Left ventricle myocardium inferior (tissue), 1 donor: ENCODE measurements around the gene ESYT2. TPM values are rescaled to one million over a fixed set of nuclear protein-coding genes. Genes with fewer than 3 reads are reported as not detected.
A peak's percentile ranks its signal among the peaks of the same experiment; 100 is the strongest.

Experiments used
- DNase-seq: peaks from one replicate; pipeline ENCODE4 v3.0.0-alpha.2; 2020
- H3K27ac ChIP-seq: fragments of 200-600 bp; replicated peaks from 2 replicates; pipeline ENCODE4 v1.8.0; 2021
- H3K27me3 ChIP-seq: fragments of 200-600 bp; 2 replicates; pipeline ENCODE4 v1.8.0; 2021; ENCODE audit warnings: low read depth
- H3K36me3 ChIP-seq: fragments of 200-600 bp; 2 replicates; pipeline ENCODE4 v1.8.0; 2021
- H3K4me1 ChIP-seq: fragments of 200-600 bp; 2 replicates; pipeline ENCODE4 v1.8.0; 2021
- H3K4me3 ChIP-seq: fragments of 200-600 bp; 2 replicates; pipeline ENCODE4 v1.8.0; 2021; ENCODE audit warnings: mild to moderate bottlenecking, moderate library complexity
- H3K9me3 ChIP-seq: fragments of 200-600 bp; replicated peaks from 2 replicates; pipeline ENCODE4 v1.8.0; 2021
- CTCF ChIP-seq: fragments of 200-600 bp; IDR thresholded peaks from 2 replicates; pipeline ENCODE4 v1.8.0; 2021; ENCODE audit warnings: antibody characterized with exemption, mild to moderate bottlenecking, borderline replicate concordance
- intact Hi-C: fragments of 100-400 bp; cut with micrococcal nuclease; formaldehyde crosslinking; loops from one replicate; pipeline ENCODE4 v1.11.0; 2022
- total RNA-seq: library from RNA; stranded (reverse); fragmentation: NEBNext Ultra II Directional; extraction: Animal tissue kit (Norgen Biotek cat#: 25700); gene quantifications from one replicate; pipeline ENCODE4 v1.2.1, GENCODE V29; 2021
- donor health status: DM: no; HTN: yes; CAD: no; lungs with severe emphysema.

Gene ESYT2
- total RNA-seq, 1 donor from 2014 or later = 41.1 TPM

- Histone ChIP-seq H3K4me3 (no peak overlapping the region), H3K4me1 (peaks cover 7% of the 10 kb centered on the region), H3K27me3 (no peaks in the 10 kb centered on the region), H3K36me3 (peaks cover 68% of the 10 kb centered on the region), H3K27ac (no peak overlapping the region), H3K9me3 (no peaks in the 10 kb centered on the region)
- no peak for TF ChIP-seq CTCF
- no peak for DNase-seq
- intact Hi-C loops = no loop called here
These were observed 97.5 kb downstream of the ESYT2 start for GRCh38 chr7:158731761-158732160.

DNA sequence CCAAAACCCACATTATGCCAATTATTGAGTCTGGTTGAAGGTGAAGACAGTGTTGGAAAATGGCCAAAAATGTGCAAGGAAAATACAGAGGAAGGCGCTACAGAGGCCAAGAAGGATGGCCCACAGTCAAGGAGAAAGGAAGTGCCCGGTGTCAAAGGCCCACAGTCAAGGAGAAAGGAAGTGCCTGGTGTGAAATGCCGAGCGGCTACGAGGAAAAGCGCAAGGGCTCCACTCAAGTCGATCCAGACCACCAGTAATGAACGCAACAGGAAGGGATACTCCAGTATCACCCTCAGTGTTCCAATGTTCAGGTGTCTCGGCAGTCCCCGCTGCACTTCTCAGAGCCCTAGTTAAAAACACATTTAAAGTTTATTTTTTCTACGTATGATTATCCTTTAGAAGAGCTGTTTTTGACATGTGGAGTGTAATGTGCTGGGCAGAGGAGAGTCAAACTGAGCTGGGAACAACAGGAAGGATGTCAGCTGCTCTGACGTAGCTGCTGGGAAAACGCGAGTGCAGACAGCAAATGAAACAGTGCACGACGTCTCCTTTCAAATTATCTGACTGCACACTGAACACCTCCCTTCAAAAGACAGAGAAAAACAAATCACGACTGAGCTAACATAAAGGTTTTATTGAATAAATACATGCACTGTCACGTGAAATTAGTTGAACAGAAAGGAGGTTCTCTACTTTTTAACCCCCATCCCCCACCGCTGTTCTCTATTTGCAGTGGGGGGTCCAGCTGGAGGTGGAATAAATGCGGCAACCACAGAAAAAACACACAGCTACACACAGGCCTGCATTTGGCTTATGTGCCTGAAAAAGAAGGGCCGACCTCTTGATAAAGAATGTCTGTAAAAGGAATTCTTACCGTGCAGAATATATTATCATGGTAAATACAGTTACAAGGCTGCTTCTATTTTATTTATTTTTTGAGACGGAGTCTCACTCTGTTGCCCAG is 98.6 kb downstream of the ESYT2 start:
- intact Hi-C loops = no loop called here
- Histone ChIP-seq H3K4me3 (no peak overlapping the region), H3K27ac (peak overlapping the region; percentile 36), H3K9me3 (no peaks in the 10 kb centered on the region), H3K4me1 (peaks cover 7% of the 10 kb centered on the region), H3K36me3 (peaks cover 57% of the 10 kb centered on the region), H3K27me3 (no peaks in the 10 kb centered on the region)
- TF ChIP-seq CTCF = no peak
- no peak for DNase-seq

- no peak overlapping the region for H3K4me3 ChIP-seq
- no peaks in the 10 kb centered on the region for H3K9me3 ChIP-seq
- H3K4me1 ChIP-seq = peaks cover 7% of the 10 kb centered on the region
- no peaks in the 10 kb centered on the region for H3K27me3 ChIP-seq
- intact Hi-C loops = no loop called here
- H3K27ac ChIP-seq = no peak overlapping the region
- H3K36me3 ChIP-seq = peaks cover 48% of the 10 kb centered on the region
- DNase-seq = no peak
- no peak for TF ChIP-seq CTCF
These were observed 99.5 kb downstream of the ESYT2 start for GRCh38 chr7:158729646-158730382.

GRCh38 chr7:158728911-158729645 is 100.2 kb downstream of the ESYT2 start:
- intact Hi-C loops = no loop called here
- no peak for TF ChIP-seq CTCF
- Histone ChIP-seq H3K9me3 (no peaks in the 10 kb centered on the region), H3K4me3 (no peak overlapping the region), H3K36me3 (peaks cover 41% of the 10 kb centered on the region), H3K27me3 (no peaks in the 10 kb centered on the region), H3K4me1 (peaks cover 7% of the 10 kb centered on the region), H3K27ac (no peak overlapping the region)
- no peak for DNase-seq

GRCh38 chr7:158727690-158728089 is 101.6 kb downstream of the ESYT2 start:
- no peak for DNase-seq
- intact Hi-C loops = no loop called here
- H3K27ac ChIP-seq = no peak overlapping the region
- H3K9me3 ChIP-seq = no peaks in the 10 kb centered on the region
- H3K27me3 ChIP-seq = no peaks in the 10 kb centered on the region
- no peak for TF ChIP-seq CTCF
- H3K4me1 ChIP-seq = peaks cover 7% of the 10 kb centered on the region
- H3K4me3 ChIP-seq = no peak overlapping the region
- H3K36me3 ChIP-seq = peaks cover 28% of the 10 kb centered on the region
